Upper lobe of right lung (tissue), 1 donor: Measurements from ENCODE around the gene PRR5. TPM values are rescaled to one million over a fixed set of nuclear protein-coding genes. Genes with fewer than 3 reads are reported as not detected.

Experiments
- ATAC-seq: fragments of 200-7000 bp; cut with Tn5 transposase; one replicate; pipeline ENCODE4 v1.9.1; 2020; ENCODE audit warnings: mild to moderate bottlenecking, moderate library complexity
- DNase-seq: peaks from one replicate; pipeline ENCODE4 v3.0.0-alpha.2; 2020
- H3K27ac ChIP-seq: fragments of 200-600 bp; one replicate; pipeline ENCODE4 v1.8.0; 2022
- H3K27me3 ChIP-seq: fragments of 200-600 bp; one replicate; pipeline ENCODE4 v1.8.0; 2022; ENCODE audit warnings: mild to moderate bottlenecking
- H3K36me3 ChIP-seq: fragments of 200-600 bp; one replicate; pipeline ENCODE4 v1.8.0; 2022
- H3K4me1 ChIP-seq: fragments of 200-600 bp; one replicate; pipeline ENCODE4 v1.8.0; 2022
- H3K4me3 ChIP-seq: fragments of 200-600 bp; one replicate; pipeline ENCODE4 v1.8.0; 2022; ENCODE audit warnings: mild to moderate bottlenecking
- H3K9me3 ChIP-seq: fragments of 200-600 bp; one replicate; pipeline ENCODE4 v1.8.0; 2022
- CTCF ChIP-seq: fragments of 200-600 bp; IDR thresholded peaks from one replicate; pipeline ENCODE4 v1.8.0; 2022; ENCODE audit warnings: antibody characterized with exemption
- intact Hi-C: fragments of 100-400 bp; cut with DNase I; formaldehyde crosslinking; loops from one replicate; pipeline ENCODE4 v1.11.0; 2022
- total RNA-seq: library from RNA; stranded (reverse); fragmentation: NEBNext Ultra II Directional; extraction: Animal tissue kit (Norgen Biotek cat#: 25700); gene quantifications from one replicate; pipeline ENCODE4 v1.2.1, GENCODE V29; 2021
- donor health status: DM: no; HTN: yes; CAD: no; lungs with severe emphysema.

The PRR5 gene
- total RNA-seq, 1 donor from 2014 or later: 13.6 TPM

GRCh38 chr22:44684506-44685383 is 17.3 kb upstream of the PRR5 start:
- peak; percentile 96 for TF ChIP-seq CTCF
- Histone ChIP-seq H3K36me3 (no peaks in the 10 kb centered on the region), H3K27me3 (no peaks in the 10 kb centered on the region), H3K27ac (no peak overlapping the region), H3K4me3 (no peak overlapping the region), H3K9me3 (no peaks in the 10 kb centered on the region), H3K4me1 (peaks cover 17% of the 10 kb centered on the region)
- ATAC-seq: peak; percentile 96
- DNase-seq: peak; percentile 90
- intact Hi-C loops: no loop called here

- H3K27ac ChIP-seq: no peak overlapping the region
Measured at GRCh38 chr22:44685384-44686056, 16.5 kb upstream of the PRR5 start.

GRCh38 chr22:44686873-44687600 is 15.0 kb upstream of the PRR5 start:
- Histone ChIP-seq H3K4me3 (no peak overlapping the region), H3K9me3 (no peaks in the 10 kb centered on the region), H3K36me3 (no peaks in the 10 kb centered on the region), H3K4me1 (peaks cover 11% of the 10 kb centered on the region), H3K27ac (no peak overlapping the region), H3K27me3 (no peaks in the 10 kb centered on the region)
- intact Hi-C loops: no loop called here
- no peak for ATAC-seq
- TF ChIP-seq CTCF: no peak
- DNase-seq: no peak

More at GRCh38 chr22:44685384-44686056, 16.5 kb upstream of the PRR5 start:
- TF ChIP-seq CTCF: no peak
- peaks cover 17% of the 10 kb centered on the region for H3K4me1 ChIP-seq
- no peaks in the 10 kb centered on the region for H3K27me3 ChIP-seq
- no peaks in the 10 kb centered on the region for H3K36me3 ChIP-seq
- DNase-seq: peak; percentile 81
- peak; percentile 73 for ATAC-seq
- no peaks in the 10 kb centered on the region for H3K9me3 ChIP-seq
- H3K4me3 ChIP-seq: no peak overlapping the region
- intact Hi-C loops: no loop called here

- no peak for TF ChIP-seq CTCF
- no peak overlapping the region for H3K27ac ChIP-seq
- intact Hi-C loops: no loop called here
- H3K9me3 ChIP-seq: no peaks in the 10 kb centered on the region
- DNase-seq: no peak
- H3K4me3 ChIP-seq: no peak overlapping the region
- ATAC-seq: no peak
- H3K4me1 ChIP-seq: peaks cover 11% of the 10 kb centered on the region
- no peaks in the 10 kb centered on the region for H3K36me3 ChIP-seq
- no peaks in the 10 kb centered on the region for H3K27me3 ChIP-seq
Measured at GRCh38 chr22:44689173-44689572, 12.8 kb upstream of the PRR5 start.

- intact Hi-C loops: no loop called here
- H3K4me1 ChIP-seq: peaks cover 9% of the 10 kb centered on the region
- ATAC-seq (no peak), DNase-seq (no peak)
- H3K4me3 ChIP-seq: no peak overlapping the region
- TF ChIP-seq CTCF: no peak
- no peaks in the 10 kb centered on the region for H3K27me3 ChIP-seq
- H3K36me3 ChIP-seq: no peaks in the 10 kb centered on the region
- no peaks in the 10 kb centered on the region for H3K9me3 ChIP-seq
- H3K27ac ChIP-seq: no peak overlapping the region
Measured at GRCh38 chr22:44689915-44690524, 12.0 kb upstream of the PRR5 start.
